ENCODE data around the gene S100A13. TPM values are rescaled to one million over a fixed set of nuclear protein-coding genes. Genes with fewer than 3 reads are reported as not detected.

Gene S100A13
- total RNA-seq, 1 experiment from 2014 or later, result 55.0 TPM

DNA sequence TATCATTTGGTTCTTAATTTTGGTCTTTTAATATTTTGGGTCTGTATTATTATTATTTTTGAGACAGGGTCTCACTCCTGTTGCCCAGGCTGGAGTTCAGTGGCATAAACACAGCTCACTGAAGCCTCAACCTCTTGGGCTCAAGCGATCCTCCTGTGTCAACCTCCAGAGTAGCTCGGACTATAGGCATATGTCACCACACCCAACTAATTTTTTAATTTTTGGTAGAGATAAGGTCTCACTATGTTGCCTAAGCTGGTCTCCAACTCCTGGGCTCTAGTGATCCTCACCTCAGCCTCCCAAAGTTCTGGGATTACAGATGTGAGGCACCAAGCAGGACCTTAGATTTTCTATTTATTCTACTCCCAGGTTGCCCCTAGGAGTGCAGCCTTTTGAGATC lies 46.2 kb upstream of the S100A13 start:
- no peak overlapping the region for H2BK5ac ChIP-seq (ENCODE audit: insufficient read length, low read length)
- H3T11ph ChIP-seq (ENCODE audit: low read length), result no peak overlapping the region
- peaks cover 15% of the 10 kb centered on the region for H3K79me2 ChIP-seq (ENCODE audit: insufficient read depth, low read length)
- H2BK15ac ChIP-seq (ENCODE audit: low read depth, low read length), result no peak overlapping the region
- no peaks in the 10 kb centered on the region for H3K4me1 ChIP-seq (ENCODE audit: insufficient read depth, low read length)
- Mint-ChIP-seq H3K4me1 (peaks cover 15 to 22% of the 10 kb centered on the region in 2 experiments), H3K4me3 (no peak overlapping the region), H3K9me3 (no peaks in the 10 kb centered on the region), H3K27me3 (ENCODE audit: low read depth) (peaks cover 10% of the 10 kb centered on the region), H3K27ac (no peak overlapping the region), H3K36me3 (ENCODE audit: insufficient read depth in 1 of 3, low read depth in 3 of 3) (peaks cover 0 to 18% (median 18%) of the 10 kb centered on the region in 3 experiments; a peak in 4 of 7 replicates)
- no peak overlapping the region for H3K4ac ChIP-seq (ENCODE audit: low read depth, low read length)
- no peaks in the 10 kb centered on the region for H4K20me1 ChIP-seq (ENCODE audit: control insufficient read depth, insufficient read depth, insufficient read length)
- H3K9me3 ChIP-seq (ENCODE audit: control insufficient read depth, low read depth, low read length), result no peaks in the 10 kb centered on the region
- H2AFZ ChIP-seq (ENCODE audit: low read length), result no peak overlapping the region
- no peak overlapping the region for H4K8ac ChIP-seq (replicated peaks; ENCODE audit: insufficient read length, low read depth, low read length)
- H3K27me3 ChIP-seq (ENCODE audit: insufficient read depth, low read length), result no peaks in the 10 kb centered on the region; the same call in 1 of the 2 replicates
- no peak for DNase-seq
- peaks cover 19% of the 10 kb centered on the region for H3K23me2 ChIP-seq (ENCODE audit: insufficient read length, low read depth, low read length, poor library complexity, severe bottlenecking)
- no peak overlapping the region for H4K91ac ChIP-seq (ENCODE audit: insufficient read length, low read depth, low read length)
- no peak overlapping the region for H3K27ac ChIP-seq (ENCODE audit: insufficient read length, low read depth, low read length)
- H2BK120ac ChIP-seq (ENCODE audit: low read depth, low read length, poor library complexity, severe bottlenecking), result no peak overlapping the region
- peaks cover 13% of the 10 kb centered on the region for H3K79me1 ChIP-seq (ENCODE audit: insufficient read depth, low read depth, low read length, poor library complexity, severe bottlenecking)
- no peak overlapping the region for H2BK12ac ChIP-seq (ENCODE audit: insufficient read length, low read depth, low read length)
- H2BK20ac ChIP-seq (ENCODE audit: low read depth, low read length, poor library complexity, severe bottlenecking), result no peak overlapping the region
- H3K9ac ChIP-seq (ENCODE audit: extremely low read depth, insufficient read length, low read length), result no peak overlapping the region
- no peak for TF ChIP-seq CTCF (conservative IDR thresholded peaks at IDR 0.05)
- no peak overlapping the region for H3K18ac ChIP-seq (ENCODE audit: insufficient read length, low read depth, low read length)
- WGBS (ENCODE audit: extremely low coverage, insufficient read length, low lambda C conversion rate), result no CpG with 5 or more reads among the region's 2 CpGs
- no peak overlapping the region for H3K23ac ChIP-seq (ENCODE audit: insufficient read length, low read depth, low read length)
- no peak overlapping the region for H3K4me2 ChIP-seq (ENCODE audit: insufficient read depth, insufficient read length, low read length)
- H3K56ac ChIP-seq (ENCODE audit: insufficient read length, low read depth, low read length), result no peak overlapping the region
- H3K14ac ChIP-seq (ENCODE audit: insufficient read depth, low read length), result no peak overlapping the region
- no peak overlapping the region for H4K5ac ChIP-seq (ENCODE audit: insufficient read length, low read depth, low read length)
- H2AK5ac ChIP-seq (ENCODE audit: insufficient read length, low read length), result no peak overlapping the region

Data from H9 (cell line).